Fibroblast of lung (primary cell): ENCODE results near the gene SPTLC1. TPM values are rescaled to one million over a fixed set of nuclear protein-coding genes. Genes with fewer than 3 reads are reported as not detected.

Experiments used
- DNase-seq, 2 donors: peaks; one replicate each; pipeline versions ENCODE4 v3.0.0 to v3.0.0-alpha.2; 2010; ENCODE audit warnings: low read depth in 2 of 2
- H2AFZ ChIP-seq: 2 replicates; pipeline ENCODE4 v1.5.1; 2012; ENCODE audit warnings: low read length, control low read depth, inconsistent platforms
- H3K27ac ChIP-seq: 2 replicates; pipeline ENCODE4 v1.5.1; 2011; ENCODE audit warnings: low read length, control low read depth; ENCODE audit not compliant: insufficient read depth
- H3K27me3 ChIP-seq: 2 replicates; pipeline ENCODE4 v1.5.1; 2011; ENCODE audit warnings: mild to moderate bottlenecking, low read length; ENCODE audit not compliant: control insufficient read depth, insufficient read depth
- H3K36me3 ChIP-seq: 2 replicates; pipeline ENCODE4 v1.5.1; 2011; ENCODE audit warnings: low read length; ENCODE audit not compliant: control insufficient read depth, insufficient read depth
- H3K4me1 ChIP-seq: 2 replicates; pipeline ENCODE4 v1.5.1; 2011; ENCODE audit warnings: low read length; ENCODE audit not compliant: control insufficient read depth, insufficient read depth; ENCODE audit errors: extremely low read depth
- H3K4me2 ChIP-seq: 2 replicates; pipeline ENCODE4 v1.5.1; 2011; ENCODE audit warnings: low read length, control low read depth; ENCODE audit not compliant: insufficient read depth; ENCODE audit errors: extremely low read depth
- H3K4me3 ChIP-seq, 4 experiments: fragments of 200-600 bp in 1 of 4; sonication (generic) in 1 of 4; replicated peaks in 1 of 4; 2 replicates each; pipeline ENCODE4 v1.5.1; 2011 to 2016; ENCODE audit warnings: low read length in 4 of 4, low read depth in 3 of 4, mild to moderate bottlenecking in 3 of 4, control low read depth in 2 of 4, inconsistent platforms in 1 of 4, mixed read lengths in 1 of 4; ENCODE audit not compliant: insufficient read depth in 1 of 4; ENCODE audit errors: control extremely low read depth in 1 of 4
- H3K79me2 ChIP-seq: 2 replicates; pipeline ENCODE4 v1.5.1; 2012; ENCODE audit warnings: mild to moderate bottlenecking, low read length, inconsistent platforms; ENCODE audit not compliant: control insufficient read depth, insufficient read depth
- H3K9ac ChIP-seq: 2 replicates; pipeline ENCODE4 v1.5.1; 2011; ENCODE audit warnings: mild to moderate bottlenecking, low read length, control low read depth; ENCODE audit not compliant: insufficient read depth
- H3K9me3 ChIP-seq: 2 replicates; pipeline ENCODE4 v1.5.1; 2012; ENCODE audit warnings: low read depth, low read length; ENCODE audit not compliant: control insufficient read depth, insufficient read depth
- H4K20me1 ChIP-seq: 2 replicates; pipeline ENCODE4 v1.5.1; 2011; ENCODE audit warnings: low read length; ENCODE audit not compliant: control insufficient read depth, insufficient read depth; ENCODE audit errors: extremely low read depth
- CTCF ChIP-seq, 2 donors: IDR thresholded peaks in 1 of 2; conservative IDR thresholded peaks in 1 of 2; 1 replicate in 1 of 2; 2 replicates in 1 of 2; pipeline ENCODE4 v1.5.1; 2011 to 2012; ENCODE audit warnings: low read length in 2 of 2, control low read depth in 1 of 2, inconsistent platforms in 1 of 2, low read depth in 1 of 2, mild to moderate bottlenecking in 1 of 2
- EZH2 ChIP-seq: IDR thresholded peaks from 2 replicates; pipeline ENCODE4 v1.5.1; 2012; ENCODE audit warnings: low read length, control low read depth, mild to moderate bottlenecking; ENCODE audit errors: missing control alignments
- polyA plus RNA-seq, 2 donors: library from polyadenylated mRNA; depleted of rRNA in 1 of 2; stranded (reverse) in 1 of 2; unstranded in 1 of 2; fragments of >200 nt; gene quantifications; 2 replicates each; pipeline ENCODE4 v1.2.1, GENCODE V29; 2011 to 2012; ENCODE audit warnings: missing spikeins in 1 of 2
- total RNA-seq: library from RNA; depleted of rRNA; stranded (reverse); fragments of >200 nt; gene quantifications from 2 replicates; pipeline ENCODE4 v1.2.1, GENCODE V29; 2014

Gene SPTLC1
- total and polyA plus RNA-seq, 2 donors (not counting 1 experiment from before 2014, with no cell fraction given) = 97.8 to 138 TPM

GRCh38 chr9:92163276-92163675, 48.1 kb upstream of the SPTLC1 start:
- no peak overlapping the region for H3K4me3 ChIP-seq
- no peak overlapping the region for H3K27ac ChIP-seq
- no peaks in the 10 kb centered on the region for H3K27me3 ChIP-seq
- no peak overlapping the region for H3K9ac ChIP-seq
- no peak overlapping the region for H2AFZ ChIP-seq
- H3K36me3 ChIP-seq = no peaks in the 10 kb centered on the region
- no peaks in the 10 kb centered on the region for H4K20me1 ChIP-seq
- no peak overlapping the region for H3K4me2 ChIP-seq
- no peaks in the 10 kb centered on the region for H3K9me3 ChIP-seq
- no peak for DNase-seq
- no peaks in the 10 kb centered on the region for H3K4me1 ChIP-seq
- no peak for TF ChIP-seq CTCF (conservative IDR thresholded peaks at IDR 0.05 in 1 of 2, IDR thresholded peaks at IDR 0.05 in 1 of 2; ENCODE audit: low read depth in 1 of 2, low read length in 2 of 2)
- TF ChIP-seq EZH2 = no peak
- H3K79me2 ChIP-seq = no peaks in the 10 kb centered on the region

- no peak for DNase-seq
- H3K27ac ChIP-seq = no peak overlapping the region
- no peaks in the 10 kb centered on the region for H4K20me1 ChIP-seq
- H3K4me3 ChIP-seq = no peak overlapping the region
- H2AFZ ChIP-seq = no peak overlapping the region
- no peaks in the 10 kb centered on the region for H3K79me2 ChIP-seq
- no peaks in the 10 kb centered on the region for H3K9me3 ChIP-seq
- H3K36me3 ChIP-seq = no peaks in the 10 kb centered on the region
- no peak overlapping the region for H3K9ac ChIP-seq
- H3K27me3 ChIP-seq = no peaks in the 10 kb centered on the region
- no peaks in the 10 kb centered on the region for H3K4me1 ChIP-seq
- no peak overlapping the region for H3K4me2 ChIP-seq
- TF ChIP-seq EZH2 (no peak), CTCF (conservative IDR thresholded peaks at IDR 0.05 in 1 of 2, IDR thresholded peaks at IDR 0.05 in 1 of 2; ENCODE audit: low read depth in 1 of 2, low read length in 2 of 2) (no peak)
These were observed 45.6 kb upstream of the SPTLC1 start for GRCh38 chr9:92160786-92161185.

- Histone ChIP-seq H3K4me2 (no peak overlapping the region), H3K9me3 (no peaks in the 10 kb centered on the region), H3K79me2 (no peaks in the 10 kb centered on the region), H3K27me3 (no peaks in the 10 kb centered on the region), H3K36me3 (no peaks in the 10 kb centered on the region), H3K4me3 (no peak overlapping the region), H3K27ac (no peak overlapping the region), H4K20me1 (no peaks in the 10 kb centered on the region), H2AFZ (no peak overlapping the region), H3K9ac (no peak overlapping the region), H3K4me1 (peaks cover under 1% of the 10 kb centered on the region)
- no peak for DNase-seq
- TF ChIP-seq CTCF (conservative IDR thresholded peaks at IDR 0.05 in 1 of 2, IDR thresholded peaks at IDR 0.05 in 1 of 2; ENCODE audit: low read depth in 1 of 2, low read length in 2 of 2) (no peak), EZH2 (no peak)
These were observed 43.8 kb upstream of the SPTLC1 start for GRCh38 chr9:92159058-92159457.
